HG02763 (cell line): Measurements from ENCODE around the gene ANO4.
"Not testable (repeated sequence)": the region's sequence is repeated elsewhere in the genome, so short reads cannot be mapped to it uniquely, and the experiment has no call there.

ENCODE experiments used
- ATAC-seq: cut with Tn5 transposase; IDR thresholded peaks from one replicate; pipeline ENCODE4 v1.9.1; 2021; ENCODE audit warnings: mild to moderate bottlenecking, moderate library complexity; ENCODE audit not compliant: unreplicated experiment

ANO4 gene

GRCh38 chr12:100986595-100987547, 192.3 kb downstream of the ANO4 start:
- no peak for ATAC-seq

- peak; percentile 98 for ATAC-seq
These were observed 193.3 kb downstream of the ANO4 start for GRCh38 chr12:100987552-100988521.

- not testable (repeated sequence) for ATAC-seq
These were observed 194.9 kb downstream of the ANO4 start for GRCh38 chr12:100989509-100989908.

GRCh38 chr12:100991102-100991501, 196.5 kb downstream of the ANO4 start:
- no peak for ATAC-seq

- no peak for ATAC-seq
These were observed 197.6 kb downstream of the ANO4 start for GRCh38 chr12:100992194-100992593.

GRCh38 chr12:100993916-100994450, 199.4 kb downstream of the ANO4 start:
- no peak for ATAC-seq

GRCh38 chr12:100995201-100995600, 200.6 kb downstream of the ANO4 start:
- ATAC-seq: peak; percentile 66

GRCh38 chr12:100995771-100996170, 201.2 kb downstream of the ANO4 start:
- peak; percentile 62 for ATAC-seq

GRCh38 chr12:101001669-101002068, 207.1 kb downstream of the ANO4 start:
- peak; percentile 63 for ATAC-seq

GRCh38 chr12:101002696-101003419, 208.3 kb downstream of the ANO4 start:
- no peak for ATAC-seq

- ATAC-seq: no peak
These were observed 210.3 kb downstream of the ANO4 start for GRCh38 chr12:101004898-101005297.

- ATAC-seq: no peak
These were observed 214.7 kb downstream of the ANO4 start for GRCh38 chr12:101009274-101009673.

GRCh38 chr12:101010896-101011295, 216.3 kb downstream of the ANO4 start:
- no peak for ATAC-seq

GRCh38 chr12:101013993-101014392, 219.4 kb downstream of the ANO4 start:
- no peak for ATAC-seq

GRCh38 chr12:101015044-101015443, 220.5 kb downstream of the ANO4 start:
- no peak for ATAC-seq

- ATAC-seq: no peak
These were observed 224.0 kb downstream of the ANO4 start for GRCh38 chr12:101018540-101018939.

GRCh38 chr12:101019201-101019600, 224.6 kb downstream of the ANO4 start:
- ATAC-seq: no peak

- no peak for ATAC-seq
These were observed 225.1 kb downstream of the ANO4 start for GRCh38 chr12:101019667-101020066.

GRCh38 chr12:101021442-101021841, 226.9 kb downstream of the ANO4 start:
- ATAC-seq: no peak

- ATAC-seq: no peak
These were observed 227.4 kb downstream of the ANO4 start for GRCh38 chr12:101021911-101022388.
